Activated CD4-positive, alpha-beta T cell treated with anti-CD3 and anti-CD28 coated beads, Interleukin-2, amount 50 U/mL, for 24 hours (primary cell): ENCODE data around the gene JADE2.
A peak's percentile ranks its signal among the peaks of the same experiment; 100 is the strongest.
"Not testable (repeated sequence)": the region's sequence is repeated elsewhere in the genome, so short reads cannot be mapped to it uniquely, and the experiment has no call there.

Experiments
- DNase-seq, 2 donors: peaks; one replicate each; pipeline ENCODE4 v3.0.0-alpha.2; 2020; ENCODE audit warnings: low read depth in 1 of 2, low spot score in 1 of 2

JADE2 gene

DNA sequence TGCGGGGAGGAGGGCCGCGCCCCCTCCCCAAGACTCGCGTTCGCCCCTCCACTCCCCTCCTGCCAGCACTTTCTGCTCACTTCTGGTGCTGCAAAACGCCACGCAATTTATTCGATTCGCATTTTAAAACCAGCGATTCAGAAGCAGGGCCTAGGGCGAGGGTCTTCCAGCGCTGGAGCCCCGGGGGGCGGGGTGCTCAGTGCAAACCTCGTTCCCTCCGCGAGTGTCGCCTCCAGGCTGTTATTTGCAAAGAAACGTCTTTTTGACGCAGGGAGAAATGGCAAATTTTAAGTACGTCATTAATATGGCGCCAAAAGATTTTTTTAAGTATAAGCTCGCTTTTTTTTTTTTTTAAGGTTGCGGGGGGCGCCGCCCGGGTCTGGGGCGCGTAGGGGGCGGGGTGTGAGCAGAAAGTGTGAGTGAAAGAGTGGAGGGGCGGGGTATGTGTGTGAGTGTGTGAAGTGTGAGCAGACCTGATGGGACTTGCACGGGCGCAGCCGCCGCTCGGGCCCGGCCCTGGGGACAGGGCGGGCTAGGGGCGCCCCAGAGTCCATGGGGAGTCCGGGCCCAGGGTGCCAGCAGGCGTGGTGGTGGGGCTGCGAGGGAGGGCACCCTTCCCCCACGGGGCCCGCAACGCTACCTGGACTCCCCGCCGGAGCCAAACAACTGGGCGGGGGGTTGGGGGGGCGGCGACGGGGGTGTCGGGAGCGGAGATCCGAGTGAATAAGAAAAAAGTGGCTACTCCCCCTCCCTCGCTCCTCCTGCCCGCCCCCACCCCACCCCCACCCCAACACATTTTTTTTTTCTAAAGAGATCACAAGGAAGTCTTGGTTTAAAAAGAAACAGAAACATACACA, at the start of gene JADE2:
Gene JADE2, plus strand, starts transcription at position 845 of the 857 bp plus-strand sequence. CDS start 10,188 bp downstream, outside the sequence.
- DNase-seq: peak; percentile 59 to 62

DNA sequence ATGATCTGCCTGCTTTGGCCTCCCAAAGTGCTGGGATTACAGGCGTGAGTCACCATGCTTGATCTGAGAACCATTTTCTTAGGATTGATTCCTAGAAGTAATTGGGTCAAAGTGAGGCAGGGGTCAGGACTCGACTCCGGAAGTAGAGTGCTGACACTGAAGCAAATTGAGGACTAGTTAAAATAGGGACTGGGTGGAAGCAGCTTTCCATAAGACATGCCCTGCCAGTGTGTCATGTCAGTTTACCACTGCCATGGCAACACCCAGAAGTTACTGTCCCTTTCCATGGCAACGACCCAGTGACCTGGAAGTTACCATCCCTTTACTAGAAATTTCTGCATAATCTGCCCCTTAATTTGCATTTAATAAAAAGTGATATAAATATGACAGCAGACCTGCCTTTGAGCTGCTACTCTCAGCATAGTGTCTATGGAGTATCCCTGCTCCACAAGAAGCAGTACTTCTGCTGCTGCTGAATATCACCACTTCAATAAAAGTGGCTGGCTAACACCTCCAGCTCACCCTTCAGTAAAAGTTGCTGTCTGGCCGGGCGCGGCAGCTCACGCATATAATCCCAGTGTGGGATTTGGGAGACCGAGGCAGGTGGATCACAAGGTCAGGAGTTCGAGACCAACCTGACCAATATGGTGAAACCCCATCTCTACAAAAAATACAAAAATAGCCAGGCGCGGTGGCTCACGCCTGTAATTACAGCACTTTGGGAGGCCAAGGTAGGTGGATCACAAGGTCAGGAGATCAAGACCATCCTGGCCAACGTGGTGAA, 47.8 kb upstream of the JADE2 start:
- DNase-seq: no peak

DNA sequence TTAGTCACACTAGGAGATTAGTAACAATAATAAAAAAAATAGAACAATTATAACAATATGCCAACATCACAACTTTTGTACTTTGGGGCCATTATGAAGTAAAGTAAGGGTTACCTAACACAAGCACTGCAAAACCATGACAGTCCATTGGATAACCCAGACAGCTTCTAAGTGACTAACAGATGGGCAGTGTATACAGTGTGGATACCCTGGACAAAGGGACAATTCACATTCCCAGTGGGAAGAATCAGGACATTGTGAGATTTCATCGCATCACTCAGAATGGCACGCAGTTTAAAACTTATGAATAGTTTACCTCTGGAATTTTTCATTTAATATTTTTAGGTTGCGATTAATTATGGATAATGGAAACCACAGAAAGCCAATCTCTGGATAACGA, 45.6 kb upstream of the JADE2 start:
- DNase-seq: no peak

DNA sequence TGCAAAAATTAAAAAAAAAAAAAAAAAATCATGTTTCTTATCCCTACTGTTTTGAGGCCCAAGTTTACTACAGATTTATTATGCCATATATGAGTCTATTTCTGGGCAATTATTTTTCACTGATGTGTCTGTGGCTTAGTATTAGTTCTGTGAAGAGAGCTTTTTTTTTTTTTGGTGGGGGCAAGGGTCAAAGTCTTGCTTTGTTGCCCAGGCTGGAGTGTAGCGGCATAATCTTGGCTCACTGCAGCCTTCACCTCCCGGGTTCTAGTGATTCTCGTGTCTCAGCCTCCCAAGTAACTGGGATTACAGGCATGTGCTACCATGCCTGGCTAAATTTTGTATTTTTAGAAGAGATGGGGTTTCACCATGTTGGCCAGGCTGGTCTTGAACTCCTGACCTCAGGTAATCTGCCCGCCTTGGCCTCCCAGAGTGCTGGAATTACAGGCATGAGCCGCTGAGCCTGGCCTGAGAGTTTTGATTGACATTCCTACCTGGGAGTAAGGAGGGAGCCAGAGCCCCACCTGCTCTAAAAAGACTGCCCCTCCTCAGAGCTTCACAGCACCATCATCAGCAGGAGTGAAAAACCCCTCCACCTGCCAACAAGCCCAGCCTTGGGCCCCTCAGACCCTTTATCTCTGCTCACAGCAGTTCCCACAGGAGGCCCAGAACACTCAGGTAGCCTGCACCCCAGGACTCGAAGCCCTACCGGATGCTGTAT, 36.1 kb upstream of the JADE2 start:
- no peak for DNase-seq

DNA sequence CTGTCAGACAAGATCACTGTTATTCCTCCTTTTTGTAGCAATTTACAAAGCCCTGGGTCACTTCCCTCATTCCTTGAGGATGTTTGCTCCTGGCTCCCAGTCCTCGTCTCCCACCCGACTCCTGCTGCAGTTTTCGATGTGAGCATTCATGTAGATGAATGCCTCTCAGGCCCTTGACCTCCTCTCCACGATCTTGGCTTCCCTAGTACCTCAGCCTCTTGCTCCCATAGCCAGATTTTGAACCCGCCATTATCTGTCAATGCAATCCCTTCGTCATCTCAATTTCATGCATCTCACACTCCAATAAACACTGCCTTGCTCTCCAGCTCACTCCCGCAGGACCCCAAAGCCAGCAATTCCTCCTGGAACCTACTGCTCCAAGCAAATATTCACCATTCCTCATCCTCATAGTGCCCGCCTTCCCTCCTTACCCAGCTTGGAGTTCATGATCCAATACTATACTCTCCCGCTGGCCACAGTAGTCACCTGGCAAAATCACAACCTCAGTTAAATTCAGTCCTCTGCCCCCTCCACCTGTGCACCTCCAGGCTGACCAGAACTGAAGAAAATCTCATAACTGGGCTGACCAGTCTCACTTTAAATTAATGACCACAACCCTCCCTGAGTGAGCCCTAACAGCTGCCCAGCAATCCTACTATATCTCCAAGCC, 35.1 kb upstream of the JADE2 start:
- DNase-seq: no peak

DNA sequence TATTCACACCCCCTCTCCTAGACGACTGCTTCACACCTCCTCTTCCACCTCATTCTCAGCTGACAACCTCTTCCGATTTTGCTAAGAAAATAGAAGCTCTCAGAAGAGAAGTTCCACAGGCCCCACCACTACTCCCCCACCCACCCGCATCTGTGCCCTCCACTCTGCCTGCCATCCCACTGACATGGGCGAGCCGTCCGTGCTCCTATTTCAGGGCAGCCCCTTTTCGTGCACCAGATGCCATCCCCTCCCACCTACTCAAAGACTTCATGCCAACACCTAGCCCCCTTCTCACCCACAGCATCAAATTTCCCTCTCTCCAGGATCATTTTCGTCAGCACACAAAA, 34.6 kb upstream of the JADE2 start:
- no peak for DNase-seq

DNA sequence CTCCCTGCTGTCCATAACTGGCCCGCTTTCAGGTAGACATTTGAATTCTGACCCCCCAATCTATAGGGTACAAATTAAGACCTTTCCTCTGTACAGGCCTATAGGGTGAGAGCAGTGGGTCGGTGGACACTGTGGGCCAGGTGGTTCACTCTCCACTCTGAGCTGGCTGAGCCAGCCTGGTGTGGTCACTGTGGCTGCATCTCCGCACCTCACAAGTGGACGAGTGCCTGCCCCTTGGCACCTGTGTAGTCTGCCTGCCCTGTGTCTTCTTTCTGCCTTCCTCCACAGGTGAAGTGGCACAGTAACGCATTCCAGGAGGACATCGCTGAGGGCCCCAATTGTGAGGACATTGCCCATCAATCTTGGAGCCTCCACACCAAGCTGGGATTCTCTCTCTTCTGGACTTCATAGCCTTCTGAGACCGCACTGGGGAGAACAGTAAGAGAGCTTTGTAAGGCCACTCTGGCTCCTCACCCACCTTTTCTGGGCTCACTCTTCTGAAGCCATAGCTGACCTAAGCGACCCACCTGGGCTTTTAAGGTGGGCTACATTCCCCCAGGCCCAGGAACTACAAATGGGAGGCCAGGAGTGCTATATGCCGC, 33.5 kb upstream of the JADE2 start:
- no peak for DNase-seq

DNA sequence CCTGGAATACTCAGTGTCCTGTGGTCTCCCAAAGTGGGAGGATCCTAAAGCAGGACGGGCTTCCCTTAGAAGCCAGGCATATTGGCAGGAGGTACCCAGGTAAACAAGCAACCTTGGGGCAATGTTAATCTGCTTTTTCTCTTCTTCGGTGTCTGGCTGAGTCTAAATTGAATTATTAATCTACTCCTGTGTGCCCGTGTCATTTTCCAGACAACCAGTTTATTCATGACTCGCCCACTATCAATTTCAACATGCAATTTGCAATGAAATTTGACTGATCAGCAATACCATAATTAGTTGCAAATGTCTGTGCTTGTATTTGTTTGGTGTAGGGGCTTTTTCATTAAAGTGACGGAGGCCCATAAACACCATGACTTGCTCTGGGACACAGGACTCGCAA, 32.9 kb upstream of the JADE2 start:
- no peak for DNase-seq

DNA sequence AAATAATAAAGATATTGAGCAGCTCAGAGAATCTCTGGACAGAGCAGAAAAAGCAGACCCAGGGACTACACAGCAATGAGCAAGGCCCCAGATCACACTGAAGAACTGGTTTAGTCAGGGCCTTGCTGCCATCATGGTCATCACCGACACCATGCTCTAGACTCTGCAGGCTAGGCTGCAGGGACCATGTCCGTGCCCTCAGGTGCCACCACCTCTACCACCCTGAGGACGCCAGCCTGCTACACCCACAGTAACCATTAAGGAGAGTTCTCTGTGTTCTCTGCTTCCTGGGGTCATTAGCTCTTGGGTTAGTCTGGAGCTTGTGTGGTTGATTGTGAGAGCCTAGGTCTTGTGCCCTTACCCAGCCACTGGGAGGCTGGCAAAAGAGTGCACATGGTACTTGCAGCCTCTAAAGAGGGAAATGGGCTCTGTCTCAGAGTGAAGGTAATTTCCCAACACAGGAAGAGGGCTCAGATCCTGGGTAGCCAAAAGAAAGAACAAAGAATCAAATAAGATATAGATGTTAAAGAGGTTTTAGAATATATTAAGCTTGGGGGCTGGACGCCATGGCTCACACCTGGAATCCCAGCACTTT, 31.9 kb upstream of the JADE2 start:
- no peak for DNase-seq

DNA sequence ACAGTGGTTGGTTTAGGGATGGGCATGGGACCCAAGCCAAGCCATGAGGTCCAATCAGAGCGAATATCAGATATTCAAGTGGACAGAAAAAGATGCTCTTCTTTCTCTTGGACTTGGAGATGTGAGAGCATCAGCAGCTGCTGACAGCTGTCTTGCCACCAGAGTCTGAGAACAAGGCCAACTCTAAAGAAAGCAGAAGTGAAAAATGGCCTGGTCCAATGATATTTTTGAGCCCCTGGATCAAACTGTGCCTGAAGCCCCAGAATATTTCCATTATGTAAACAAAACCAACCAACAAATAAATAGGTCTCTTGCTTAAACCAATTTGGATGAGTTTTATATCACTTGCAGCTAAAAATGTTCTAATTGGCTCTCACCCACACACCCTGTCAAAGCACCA, 30.7 kb upstream of the JADE2 start:
- no peak for DNase-seq

DNA sequence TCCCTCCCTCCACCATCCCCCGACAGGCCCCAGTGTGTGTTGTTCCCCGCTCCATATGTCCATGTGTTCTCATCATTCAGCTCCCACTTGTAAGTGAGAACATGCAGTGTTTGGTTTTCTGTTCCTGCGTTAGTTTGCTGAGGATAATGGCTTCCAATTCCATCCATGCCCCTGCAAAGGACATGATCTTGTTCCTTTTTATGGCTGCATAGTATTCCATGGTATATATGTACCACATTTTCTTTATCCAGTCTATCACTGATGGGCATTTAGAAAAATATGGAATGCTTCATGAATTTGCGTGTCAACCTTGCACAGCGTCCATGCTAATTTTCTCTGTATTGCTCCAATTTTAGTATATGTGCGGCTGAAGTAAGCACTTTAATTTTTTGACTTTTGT, 25.6 kb upstream of the JADE2 start:
- not testable (repeated sequence) for DNase-seq

DNA sequence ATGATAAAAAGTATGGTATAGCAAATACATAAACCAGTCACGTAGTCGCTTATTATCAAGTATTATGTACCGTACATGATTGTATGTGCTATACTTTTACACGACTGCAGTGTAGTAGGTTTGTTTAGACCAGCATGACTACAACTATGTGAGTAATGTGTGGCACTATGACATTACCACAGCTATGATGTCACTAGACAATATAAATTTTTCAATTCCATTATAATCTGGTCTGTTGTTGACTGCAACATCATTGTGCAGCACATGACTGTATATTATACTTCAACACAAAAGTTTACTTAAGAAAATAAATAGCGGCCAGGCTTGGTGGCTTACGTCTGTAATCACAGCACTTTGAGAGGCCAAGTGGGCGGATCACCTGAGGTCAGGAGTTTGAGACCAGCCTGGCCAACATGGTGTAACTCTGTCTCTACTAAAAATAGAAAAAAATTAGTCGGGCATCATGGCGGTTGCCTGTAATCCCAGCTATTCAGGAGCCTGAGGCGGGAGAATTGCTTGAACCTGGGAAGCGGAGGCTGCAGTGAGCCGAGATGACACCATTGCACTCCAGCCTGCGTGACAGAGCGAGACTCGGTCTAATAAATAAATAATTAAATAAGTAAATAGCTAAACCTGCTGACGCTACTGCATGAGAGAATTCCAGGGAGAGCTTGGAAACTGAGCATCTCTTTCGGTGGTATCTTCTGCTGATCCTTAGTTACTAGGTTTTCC, 24.6 kb upstream of the JADE2 start:
- DNase-seq: no peak

DNA sequence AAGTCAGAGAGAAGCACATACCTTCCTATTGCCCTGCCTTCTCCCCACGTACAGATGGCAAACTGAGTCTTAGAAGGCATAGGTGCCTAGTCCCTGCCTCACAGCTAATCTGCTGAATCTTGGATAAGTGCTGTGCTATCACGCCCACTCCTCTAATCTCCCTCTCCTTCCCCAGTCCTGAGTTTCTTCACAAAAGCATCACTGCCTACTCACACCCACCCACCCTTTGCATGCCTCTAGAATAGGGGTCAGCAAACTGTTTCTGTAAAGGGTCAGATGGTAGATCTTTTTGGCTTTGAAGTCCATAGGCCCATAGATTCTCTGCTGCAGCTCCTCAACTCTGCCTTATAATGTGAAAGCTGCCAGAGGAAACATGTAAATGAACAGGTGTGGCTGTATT, 23.2 kb upstream of the JADE2 start:
- no peak for DNase-seq

DNA sequence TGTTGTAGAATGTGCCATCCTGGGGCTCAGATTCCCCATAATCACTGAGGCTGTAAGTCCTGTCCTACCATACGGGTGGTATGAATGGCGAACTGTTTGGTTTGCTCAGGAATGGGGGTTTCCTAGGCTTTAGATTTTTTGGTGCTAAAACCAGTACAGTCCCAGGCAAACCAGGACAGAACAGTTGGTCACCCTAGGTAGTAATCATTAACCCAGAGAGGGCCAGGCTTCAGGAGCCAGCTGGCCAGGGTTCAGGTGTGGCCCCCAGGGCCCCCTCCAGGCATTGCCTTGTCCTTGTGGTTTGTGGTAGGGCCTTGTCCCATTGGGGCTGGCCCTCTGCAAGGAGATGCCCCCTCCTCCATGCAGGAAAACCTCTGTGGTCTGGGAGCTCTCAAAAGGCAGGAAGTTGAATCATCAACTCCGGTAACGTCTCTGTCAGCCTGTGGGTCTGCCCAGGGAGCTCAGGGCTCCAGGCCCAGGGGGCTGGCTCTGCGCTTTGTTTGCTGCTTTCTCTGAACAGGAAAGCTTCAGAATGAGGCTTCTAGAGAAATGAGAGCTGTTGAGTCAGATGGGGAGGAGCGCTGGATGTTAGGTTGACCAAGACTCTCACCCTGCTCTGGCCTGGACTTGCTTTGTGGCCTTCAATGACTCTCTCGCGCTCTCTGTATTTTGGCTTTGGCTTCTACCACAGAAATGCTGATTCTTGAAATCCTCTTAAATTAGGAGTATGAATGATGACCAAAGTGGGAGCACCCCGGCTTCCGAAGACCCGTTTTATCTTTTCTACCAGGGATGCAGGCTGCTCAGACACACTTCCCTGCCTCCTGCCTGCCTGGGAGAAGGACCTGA, 22.2 kb upstream of the JADE2 start:
- DNase-seq: peak; percentile 18 to 55

DNA sequence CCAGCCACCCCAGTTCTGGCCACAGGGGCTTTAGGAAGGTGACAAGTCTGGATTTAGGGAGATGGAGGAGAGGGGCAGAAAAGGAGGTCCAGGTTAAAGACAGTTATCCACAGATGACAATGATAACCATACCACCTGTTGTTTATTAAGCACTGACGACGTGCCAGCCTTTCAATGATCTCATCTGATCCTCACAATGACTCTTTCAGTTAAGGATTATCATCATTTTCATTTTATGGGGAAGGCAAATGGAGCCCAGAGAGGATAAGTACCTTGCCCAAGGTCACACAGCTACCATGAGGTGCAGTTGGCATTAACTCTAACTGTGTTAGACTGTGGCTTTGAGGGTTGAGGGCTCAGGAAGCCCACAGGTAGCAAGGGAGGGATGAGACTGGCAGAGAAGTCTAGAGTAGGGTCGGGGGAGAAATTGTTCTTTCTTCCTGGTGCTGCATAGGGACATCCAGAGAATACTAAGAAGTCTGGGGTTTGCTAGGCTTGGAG, 21.5 kb upstream of the JADE2 start:
- DNase-seq: no peak

DNA sequence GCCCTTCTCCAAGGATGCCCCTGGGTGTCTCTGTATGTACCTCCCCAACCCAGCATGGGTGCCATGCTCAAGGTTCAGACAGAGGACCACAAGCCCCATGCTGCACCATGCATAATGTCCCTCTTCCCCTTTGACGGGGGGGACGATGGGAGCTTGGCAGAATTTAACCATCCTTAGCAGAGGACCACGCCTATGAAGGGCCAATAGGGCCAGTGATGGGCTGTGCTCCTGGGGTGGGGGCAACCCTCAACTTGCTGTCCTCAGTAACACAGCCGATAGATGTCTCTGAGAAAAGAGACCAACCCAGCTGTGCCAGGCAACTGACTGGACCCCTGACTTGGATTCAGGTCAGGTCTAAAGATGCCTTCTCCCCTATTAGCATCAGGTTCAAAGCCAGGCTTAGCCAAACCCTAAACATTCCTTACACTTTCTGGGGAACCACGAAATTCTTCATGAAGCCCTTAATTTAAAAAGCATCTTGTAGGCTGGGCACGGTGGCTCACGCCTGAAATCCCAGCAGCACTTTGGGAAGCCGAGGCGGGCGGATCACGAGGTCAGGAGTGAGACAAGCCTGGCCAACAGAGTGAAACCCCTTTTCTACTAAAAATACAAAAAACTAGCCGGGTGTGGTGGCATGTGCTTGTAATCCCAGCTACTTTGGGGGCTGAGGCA, 20.7 kb upstream of the JADE2 start:
- no peak for DNase-seq

DNA sequence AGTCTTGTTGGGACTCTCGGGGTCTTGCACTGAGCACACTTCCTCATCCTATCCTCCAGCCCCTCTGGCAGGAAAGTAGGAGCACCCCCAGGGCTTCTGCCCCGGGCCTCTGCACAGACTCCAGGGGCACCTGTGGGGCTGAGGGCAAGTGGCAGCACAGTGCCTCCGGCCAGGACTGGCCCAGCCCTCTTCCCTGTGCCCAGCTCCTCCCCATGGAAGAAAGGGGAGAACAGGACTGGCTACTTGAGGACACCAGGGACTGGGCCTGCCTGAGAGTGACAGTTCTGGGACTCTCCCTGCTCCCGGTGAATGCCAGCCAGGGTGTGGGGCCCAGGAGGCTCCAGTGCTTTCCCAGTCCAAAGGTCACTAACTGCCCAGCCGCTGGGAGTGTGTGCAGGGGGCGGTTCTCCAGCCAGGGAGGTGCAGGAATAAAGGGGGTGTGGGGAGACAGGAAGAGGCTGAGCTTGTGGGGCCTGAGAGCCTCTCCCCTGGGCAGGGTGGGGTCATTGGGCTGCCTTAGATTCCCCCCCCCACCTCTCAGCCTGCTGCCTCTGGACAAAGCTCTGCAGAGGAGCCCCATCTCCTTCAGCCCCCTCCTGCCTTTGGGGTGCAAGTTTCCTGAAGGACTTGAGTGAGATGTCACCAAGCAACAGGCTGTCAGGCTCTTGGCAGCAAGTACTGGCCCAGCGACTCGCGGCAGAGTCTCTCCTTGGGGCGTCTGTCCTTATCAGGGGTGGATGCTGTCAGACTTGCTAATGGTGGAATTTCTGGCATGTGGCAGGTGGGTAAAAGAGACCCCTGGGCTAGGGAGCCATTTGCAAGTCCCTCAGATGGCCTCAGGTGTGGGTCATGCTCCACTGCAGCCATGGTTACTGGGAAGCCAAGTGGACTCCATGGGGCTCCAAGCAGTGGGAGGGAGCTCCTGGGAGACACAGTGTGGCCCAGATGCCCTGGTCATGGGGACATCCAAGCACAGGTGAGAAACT, 19.1 kb upstream of the JADE2 start:
- DNase-seq: no peak
